Measurements from ENCODE around the gene MAPK9.
"Not testable (repeated sequence)": the region's sequence is repeated elsewhere in the genome, so short reads cannot be mapped to it uniquely, and the experiment has no call there.

The MAPK9 gene

GRCh38 chr5:180326989-180327565 lies 35.2 kb upstream of the MAPK9 start:
- no peak for DNase-seq (ENCODE audit: low read depth in 2 of 2)

- no peak for DNase-seq (ENCODE audit: low read depth in 2 of 2)
Measured at GRCh38 chr5:180324601-180324950, 32.7 kb upstream of the MAPK9 start.

DNA sequence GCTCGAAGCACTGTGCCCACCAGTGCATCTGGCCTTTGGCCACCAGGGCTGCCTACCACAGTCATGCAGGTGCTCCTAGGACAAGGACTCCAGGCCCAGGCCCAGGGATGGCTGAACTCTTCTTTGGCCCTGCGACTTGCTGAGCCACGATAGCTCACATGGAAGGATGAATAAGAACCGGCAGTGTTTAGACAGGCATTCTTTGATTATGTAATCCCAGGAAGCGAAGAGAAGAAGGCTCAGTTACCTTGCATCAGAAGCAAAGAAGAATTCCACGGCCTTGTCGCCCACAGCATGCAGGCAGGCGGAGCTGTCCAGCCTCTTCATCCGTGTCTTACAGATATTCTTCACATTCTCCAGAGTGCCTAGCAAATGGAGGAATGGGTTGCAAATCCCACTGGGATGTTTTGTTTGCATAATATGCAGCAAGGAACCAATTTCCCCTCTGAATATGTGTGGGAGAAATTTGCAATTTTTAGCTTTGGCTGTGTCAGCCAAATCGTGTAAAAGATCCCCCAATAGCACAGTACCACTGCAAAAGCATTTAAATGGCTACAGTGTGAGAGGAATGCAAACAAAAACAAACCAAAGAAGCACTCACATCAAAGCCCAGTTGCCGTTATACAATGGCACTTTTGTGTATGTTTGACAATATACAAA lies 32.2 kb upstream of the MAPK9 start:
- DNase-seq (ENCODE audit: low read depth in 2 of 2) = no peak

DNA sequence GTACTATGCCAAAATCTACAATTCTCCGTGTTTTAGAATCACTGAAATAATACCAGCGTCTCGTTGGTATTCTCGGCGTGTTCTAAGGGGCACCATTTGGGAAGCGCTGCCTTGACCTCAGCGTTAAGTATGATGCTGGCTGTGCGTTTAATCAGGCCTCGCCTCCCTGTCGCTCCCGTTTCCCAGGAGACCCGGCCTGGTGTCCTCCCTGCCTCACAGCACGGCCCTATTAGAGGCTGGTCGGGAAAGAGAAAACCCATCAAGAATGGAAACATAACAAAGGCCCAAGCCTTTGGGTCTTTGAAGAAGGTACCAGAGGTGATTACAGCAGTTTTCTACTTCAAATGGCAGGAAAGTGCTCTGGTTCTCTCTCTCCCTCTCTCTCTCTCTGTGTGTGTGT lies 31.3 kb upstream of the MAPK9 start:
- no peak for DNase-seq (ENCODE audit: low read depth in 2 of 2)

DNA sequence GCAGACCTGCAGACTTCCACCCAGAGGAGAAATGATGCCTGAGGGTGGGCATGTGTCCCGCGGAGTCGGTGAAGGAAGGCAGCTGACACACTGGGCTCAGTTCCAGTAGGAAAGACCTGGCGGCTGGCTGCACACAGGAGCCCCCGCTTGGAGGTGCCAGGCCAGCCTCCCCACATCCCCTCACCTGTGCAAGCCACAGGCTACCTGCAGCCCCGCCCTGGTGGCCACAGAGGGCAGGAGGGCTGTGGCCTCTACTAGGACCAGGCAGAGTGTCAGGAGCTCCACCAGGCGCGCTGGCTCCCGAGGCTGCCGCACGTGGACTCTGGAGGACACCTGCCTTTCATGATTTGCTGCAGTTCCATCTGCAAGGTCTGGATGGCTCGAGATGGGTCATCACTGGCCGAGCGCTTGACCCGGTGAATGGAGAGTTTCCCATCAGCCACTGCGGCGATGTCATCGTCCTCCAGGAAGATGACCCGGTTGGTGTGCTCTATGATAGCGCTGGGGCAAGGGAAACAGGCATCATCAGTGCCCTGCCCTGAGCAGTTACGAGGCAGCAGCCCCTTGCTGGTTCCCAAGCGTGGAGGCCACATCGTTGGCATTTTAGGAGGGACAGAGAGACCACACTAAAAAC lies 26.7 kb upstream of the MAPK9 start:
- no peak for DNase-seq (ENCODE audit: low read depth in 2 of 2)

GRCh38 chr5:180316586-180316985 lies 24.7 kb upstream of the MAPK9 start:
- no peak for DNase-seq (ENCODE audit: low read depth in 2 of 2)

DNA sequence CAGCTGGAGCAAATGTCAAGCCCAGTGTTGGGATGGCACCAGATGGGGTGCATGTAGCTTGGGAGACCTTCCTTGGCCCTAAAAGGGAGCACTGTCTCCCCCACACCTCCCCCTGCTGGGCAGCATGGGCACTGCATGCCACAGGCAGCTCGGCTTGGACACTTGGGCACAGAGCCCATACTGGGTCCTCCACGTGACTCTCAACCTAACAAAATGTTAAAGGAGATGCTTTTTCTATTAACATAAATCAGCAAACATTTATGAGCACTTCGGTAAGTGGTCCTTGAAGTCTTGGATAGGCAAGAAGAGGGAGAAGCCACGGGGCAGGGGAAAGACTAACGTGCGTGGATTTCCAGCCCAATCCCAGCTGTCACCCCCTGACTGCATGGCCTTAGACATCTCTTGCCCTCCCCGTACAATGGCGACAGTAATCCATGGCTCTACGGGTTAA lies 23.9 kb upstream of the MAPK9 start:
- peak; percentile 57 to 74 for DNase-seq (ENCODE audit: low read depth in 2 of 2)

- DNase-seq (ENCODE audit: low read depth in 2 of 2) = peak; percentile 38 to 67
Measured at GRCh38 chr5:180313677-180314505, 22.0 kb upstream of the MAPK9 start.

GRCh38 chr5:180311216-180311615 lies 19.3 kb upstream of the MAPK9 start:
- no peak for DNase-seq (ENCODE audit: low read depth in 2 of 2)

GRCh38 chr5:180306796-180307195 lies 14.9 kb upstream of the MAPK9 start:
- DNase-seq (ENCODE audit: low read depth in 2 of 2) = no peak

DNA sequence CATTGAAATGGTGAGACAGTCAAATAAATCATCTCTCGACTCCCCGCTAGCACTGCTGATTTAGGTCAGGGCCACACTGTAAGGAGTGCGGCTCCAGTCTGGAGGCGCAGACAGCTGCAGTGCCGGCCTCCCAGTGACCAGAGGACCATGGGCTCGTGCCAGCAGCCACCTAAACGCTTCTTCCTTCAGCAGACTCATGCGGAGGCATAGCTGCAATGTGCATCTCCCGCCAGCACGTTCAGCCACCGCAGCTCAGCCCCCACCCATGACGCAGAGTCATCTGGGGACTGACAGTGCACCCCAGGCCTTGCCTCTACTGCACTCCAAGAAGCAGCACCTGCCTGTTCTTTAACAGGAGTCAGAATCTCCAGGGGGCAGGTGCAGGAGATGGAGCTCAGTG lies 13.6 kb upstream of the MAPK9 start:
- DNase-seq (ENCODE audit: low read depth in 2 of 2) = no peak

DNA sequence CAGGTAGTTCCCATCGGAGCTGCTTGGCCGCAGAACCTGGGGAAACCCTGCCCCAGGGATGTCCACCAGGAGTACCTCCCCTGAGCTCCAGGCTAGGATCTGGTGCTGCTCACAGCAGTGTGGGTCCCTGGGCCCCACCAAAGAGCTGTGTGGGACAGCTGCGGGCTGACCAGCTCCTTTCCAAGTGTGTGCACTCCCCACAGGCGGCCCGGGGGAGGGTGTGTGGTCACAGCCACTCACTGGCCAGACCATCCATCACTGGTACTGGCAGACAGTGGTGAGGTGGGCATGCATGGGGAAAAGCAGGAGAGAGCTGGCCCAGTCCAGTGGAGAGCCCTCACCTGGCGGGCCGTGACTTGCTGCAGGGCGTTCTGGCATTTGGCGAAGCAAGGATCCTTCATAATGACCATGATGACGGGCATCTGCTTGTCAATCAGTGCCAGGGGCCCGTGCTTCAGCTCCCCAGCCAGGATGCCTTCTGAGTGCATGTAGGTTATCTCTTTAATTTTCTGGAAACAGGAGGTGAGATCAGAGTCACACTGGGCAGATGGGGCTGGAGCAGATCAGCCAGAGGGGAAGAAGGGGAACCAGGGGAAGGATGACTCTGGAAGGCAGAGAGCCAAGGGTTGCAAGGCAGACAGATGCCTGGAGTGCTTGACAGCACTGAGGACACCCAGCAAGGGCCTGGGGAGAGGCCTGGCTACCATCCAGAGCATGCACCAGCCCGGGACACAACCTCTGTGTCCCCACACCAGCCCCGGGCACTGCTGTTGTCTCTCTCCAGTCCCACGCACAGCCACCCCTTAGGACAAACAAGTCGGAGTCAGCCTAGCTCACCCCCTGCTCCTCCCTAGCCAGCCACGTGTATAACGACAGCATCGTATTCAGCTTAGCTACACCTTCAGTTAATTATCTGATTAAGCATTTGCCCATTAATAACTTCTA lies 12.8 kb upstream of the MAPK9 start:
- DNase-seq (ENCODE audit: low read depth in 2 of 2) = no peak

- DNase-seq (ENCODE audit: low read depth in 2 of 2) = no peak
Measured at GRCh38 chr5:180304016-180304292, 12.1 kb upstream of the MAPK9 start.

- no peak for DNase-seq (ENCODE audit: low read depth in 2 of 2)
Measured at GRCh38 chr5:180303226-180304015, 11.5 kb upstream of the MAPK9 start.

DNA sequence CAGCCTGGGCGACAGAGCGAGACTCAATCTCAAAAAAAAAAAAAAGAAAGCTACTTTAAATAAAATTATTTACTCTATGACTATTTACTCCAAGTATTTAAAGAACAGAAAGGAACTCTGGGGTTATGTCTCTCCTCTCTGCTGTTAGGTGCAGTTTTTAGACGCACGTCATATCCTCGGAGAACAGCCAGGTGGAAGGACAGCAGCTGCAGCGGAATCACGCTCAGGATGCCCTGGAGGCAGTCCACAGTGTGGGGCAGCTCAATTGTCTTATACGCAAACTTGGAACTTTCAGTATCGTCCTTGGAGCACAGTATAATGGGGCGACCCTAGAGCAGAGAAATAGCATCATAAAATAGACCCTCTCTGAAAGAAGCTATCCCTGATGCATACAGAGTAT lies 10.4 kb upstream of the MAPK9 start:
- DNase-seq (ENCODE audit: low read depth in 2 of 2) = no peak

DNA sequence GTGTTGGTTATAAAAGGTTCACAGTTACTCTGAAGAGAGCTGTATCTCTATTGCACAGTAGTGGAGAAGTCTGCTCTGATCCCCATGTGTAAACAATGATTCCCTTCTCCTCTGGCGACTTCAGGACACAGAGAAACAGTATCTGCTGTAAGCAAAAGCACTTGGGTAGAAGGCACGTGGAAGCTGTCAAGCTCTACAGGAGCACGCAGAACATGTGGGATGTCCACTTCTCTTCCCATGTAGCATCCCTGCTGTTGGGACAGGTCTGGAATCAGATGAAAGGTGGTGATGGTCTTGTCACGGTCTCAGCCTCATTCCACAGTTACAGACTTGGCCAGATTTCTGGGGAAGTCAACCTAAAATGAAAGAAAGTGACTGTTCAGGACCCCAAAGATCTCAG lies 9.4 kb upstream of the MAPK9 start:
- DNase-seq (ENCODE audit: low read depth in 2 of 2) = no peak

DNA sequence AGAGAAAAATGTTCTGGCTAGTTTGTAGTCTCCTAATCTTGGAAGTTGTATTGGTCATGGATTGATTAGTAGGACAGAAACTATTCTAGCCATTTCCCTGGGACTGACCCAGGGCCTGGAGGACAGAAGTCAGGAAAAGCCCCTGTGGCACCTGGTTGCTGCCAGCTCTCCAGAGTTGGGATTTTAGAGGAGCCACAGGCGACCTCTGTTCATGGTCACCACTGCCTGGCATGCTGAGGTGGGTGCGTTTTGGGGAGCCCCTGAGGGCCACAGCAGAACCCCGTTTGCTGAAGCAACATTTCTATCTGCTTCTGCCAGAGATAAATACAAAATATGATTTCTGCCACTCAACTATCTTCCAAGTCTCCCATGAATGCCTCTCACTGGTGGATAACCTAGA lies 7.6 kb upstream of the MAPK9 start:
- DNase-seq (ENCODE audit: low read depth in 2 of 2) = no peak

DNA sequence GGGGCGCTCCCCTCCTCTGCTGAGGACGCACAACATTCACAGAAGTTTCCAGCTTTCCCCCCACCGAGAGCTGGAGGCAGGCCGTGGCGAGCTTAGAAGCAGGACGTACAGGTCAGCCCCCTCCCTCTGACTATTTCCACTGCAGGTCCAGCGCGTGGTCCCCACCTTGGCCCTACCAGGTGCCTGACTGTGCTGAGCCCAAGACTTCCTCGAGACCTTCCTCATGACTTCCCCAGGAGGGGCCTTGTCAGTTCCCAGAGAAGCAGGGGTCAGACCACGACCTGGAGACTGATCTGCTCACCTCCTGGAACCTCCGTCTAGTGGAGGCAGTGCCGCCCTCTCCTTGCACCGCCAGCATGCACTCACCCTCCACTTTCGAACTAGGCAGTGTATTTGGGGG lies 7.1 kb upstream of the MAPK9 start:
- not testable (repeated sequence) for DNase-seq (ENCODE audit: low read depth in 2 of 2)

GRCh38 chr5:180297587-180298282 lies 5.9 kb upstream of the MAPK9 start:
- no peak for DNase-seq (ENCODE audit: low read depth in 2 of 2)

GRCh38 chr5:180296771-180297170 lies 4.9 kb upstream of the MAPK9 start:
- no peak for DNase-seq (ENCODE audit: low read depth in 2 of 2)

Data from stimulated activated CD4-positive, alpha-beta T cell treated with anti-CD3 and anti-CD28 coated beads, Interleukin-4, amount 100 ng/mL, for 48 hours (primary cell).